ES-I3 (cell line): ENCODE measurements around the gene CENPF.
"Not testable (repeated sequence)": the region's sequence is repeated elsewhere in the genome, so short reads cannot be mapped to it uniquely, and the experiment has no call there.

Source experiments
- H3K36me3 ChIP-seq: 2 replicates; pipeline ENCODE4 v1.6.1; 2013; ENCODE audit warnings: mild to moderate bottlenecking, low read length, control low read depth, moderate library complexity; ENCODE audit not compliant: insufficient read depth
- H3K4me1 ChIP-seq: 2 replicates; pipeline ENCODE4 v1.6.1; 2013; ENCODE audit warnings: mild to moderate bottlenecking, control low read depth, low read length; ENCODE audit not compliant: insufficient read depth
- H3K9ac ChIP-seq: 2 replicates; pipeline ENCODE4 v1.6.1; 2013; ENCODE audit warnings: low read depth, mild to moderate bottlenecking, low read length, moderate library complexity
- H3K9me3 ChIP-seq: 2 replicates; pipeline ENCODE4 v1.6.1; 2013; ENCODE audit warnings: mild to moderate bottlenecking, low read length, moderate library complexity; ENCODE audit not compliant: control insufficient read depth, insufficient read depth

The CENPF gene

DNA sequence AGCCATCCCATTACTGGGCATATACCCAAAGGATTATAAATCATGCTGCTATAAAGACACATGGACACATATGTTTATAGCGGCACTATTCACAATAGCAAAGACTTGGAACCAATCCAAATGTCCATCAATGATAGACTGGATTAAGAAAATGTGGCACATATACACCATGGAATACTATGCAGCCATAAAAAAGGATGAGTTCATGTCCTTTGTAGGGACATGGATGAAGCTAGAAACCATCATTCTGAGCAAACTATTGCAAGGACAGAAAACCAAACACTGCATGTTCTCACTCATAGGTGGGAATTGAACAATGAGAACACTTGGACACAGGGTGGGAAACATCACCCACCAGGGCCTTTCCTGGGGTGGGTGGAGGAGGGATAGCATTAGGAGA is 72.5 kb downstream of the CENPF start:
- H3K4me1 ChIP-seq, H3K9ac ChIP-seq, H3K9me3 ChIP-seq, H3K36me3 ChIP-seq: not testable (repeated sequence)

DNA sequence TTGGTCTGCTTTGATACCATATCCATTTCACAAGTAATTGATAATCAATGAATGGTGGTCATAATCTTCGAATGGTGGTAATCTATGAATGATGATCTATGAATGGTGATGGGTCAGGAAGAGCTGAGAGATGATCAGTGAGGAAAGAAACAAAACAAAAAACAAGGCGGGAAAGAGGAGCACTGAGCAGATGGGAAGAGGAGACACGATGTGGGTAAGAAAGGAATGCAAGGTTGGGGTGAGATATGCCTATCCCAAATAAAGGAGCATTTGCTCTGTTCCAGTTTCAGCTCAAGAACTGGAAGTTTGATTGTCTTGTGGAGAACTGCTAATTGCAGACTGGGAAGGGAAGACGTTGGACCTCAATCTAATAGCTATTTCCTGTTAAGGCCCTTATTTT is 73.8 kb downstream of the CENPF start:
- Histone ChIP-seq H3K4me1 (no peaks in the 10 kb centered on the region), H3K36me3 (no peaks in the 10 kb centered on the region; the same call in 1 of the 2 replicates), H3K9ac (no peak overlapping the region), H3K9me3 (no peaks in the 10 kb centered on the region)

DNA sequence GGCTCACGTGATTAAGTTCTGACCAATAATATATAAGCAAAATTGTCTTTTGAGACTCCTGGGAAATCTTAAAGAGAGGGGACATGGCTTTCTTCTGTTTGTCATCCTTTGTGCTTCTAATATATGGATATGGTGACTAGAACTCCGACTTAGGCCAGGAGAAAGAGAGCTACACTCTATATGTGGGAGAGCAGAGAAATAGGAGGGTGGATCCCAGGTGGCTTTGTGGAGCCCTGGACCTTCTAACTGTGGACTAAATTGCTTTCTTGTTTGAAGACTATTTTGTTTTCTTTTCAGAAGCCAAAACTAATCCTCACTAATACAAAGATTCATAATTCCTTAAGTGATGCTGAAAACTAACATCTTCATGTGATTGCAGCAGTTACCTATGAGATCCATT is 75.0 kb downstream of the CENPF start:
- no peak overlapping the region for H3K9ac ChIP-seq
- no peaks in the 10 kb centered on the region for H3K9me3 ChIP-seq

DNA sequence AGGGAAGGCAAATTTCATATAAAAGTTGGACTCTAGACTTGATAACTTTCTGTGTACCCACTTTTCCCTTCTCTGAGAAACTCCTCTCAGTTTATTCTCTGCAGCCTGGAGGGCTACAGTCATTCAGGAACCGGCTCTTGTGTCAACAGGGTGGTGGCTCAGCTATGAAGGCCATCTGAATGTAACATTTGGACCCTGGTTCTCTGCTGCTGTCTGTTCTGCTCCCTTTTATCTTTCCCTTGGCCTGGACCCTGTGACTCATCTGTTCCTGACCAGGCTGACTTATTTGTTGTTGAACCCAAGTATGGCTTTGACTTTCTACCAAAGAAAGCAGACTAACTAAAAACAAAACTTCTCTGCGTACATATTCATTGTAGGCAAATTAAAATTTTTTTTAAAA is 75.4 kb downstream of the CENPF start:
- Histone ChIP-seq H3K36me3 (no peaks in the 10 kb centered on the region; the same call in 1 of the 2 replicates), H3K9me3 (no peaks in the 10 kb centered on the region), H3K9ac (no peak overlapping the region), H3K4me1 (0 out of 2 replicates have a peak, but pooled peaks cover under 1% of the 10 kb centered on the region)

More for the DNA sequence above, 75.0 kb downstream of the CENPF start:
- Histone ChIP-seq H3K36me3 (no peaks in the 10 kb centered on the region; the same call in 1 of the 2 replicates), H3K4me1 (no peaks in the 10 kb centered on the region)

DNA sequence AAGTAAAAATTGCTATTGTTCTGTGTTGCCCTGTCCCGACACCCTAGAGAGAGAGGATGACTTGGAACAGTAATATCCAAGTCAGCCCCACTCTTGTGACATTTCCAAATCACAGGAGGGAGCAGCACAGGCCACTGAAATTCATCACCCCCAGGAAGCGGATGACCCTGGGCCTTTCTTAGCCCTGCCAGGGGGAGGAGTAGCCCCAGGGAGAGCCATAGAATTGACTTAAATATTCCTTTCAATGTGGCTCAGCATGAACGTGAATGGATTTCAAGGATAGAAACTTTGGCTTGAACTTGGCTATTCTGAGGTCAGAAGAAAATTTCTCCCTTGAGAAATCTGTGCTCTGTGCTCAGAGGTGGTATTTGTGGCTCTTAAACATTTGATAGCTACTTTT is 80.6 kb downstream of the CENPF start:
- Histone ChIP-seq H3K4me1 (peaks cover 17% of the 10 kb centered on the region), H3K9ac (no peak overlapping the region), H3K36me3 (no peaks in the 10 kb centered on the region; the same call in 1 of the 2 replicates), H3K9me3 (no peaks in the 10 kb centered on the region)

DNA sequence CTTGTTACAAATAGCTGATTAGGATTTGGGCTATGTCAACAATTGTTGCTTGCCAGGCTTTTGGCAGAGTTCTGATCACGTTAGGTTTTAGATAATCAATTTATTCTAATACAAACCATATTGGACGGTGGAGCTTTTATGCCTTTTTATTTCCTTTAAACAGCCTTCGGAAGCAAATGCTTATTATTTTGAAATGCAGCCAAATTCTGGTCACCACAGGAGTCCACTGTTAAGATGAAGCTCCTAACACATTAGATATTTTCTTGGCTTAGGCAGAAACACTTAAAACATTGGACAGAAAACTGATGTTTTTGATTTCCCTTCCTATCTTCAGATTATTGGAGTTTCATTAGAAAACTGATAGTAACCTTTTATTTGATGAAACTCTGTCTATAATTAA is 82.9 kb downstream of the CENPF start:
- Histone ChIP-seq H3K9me3 (no peaks in the 10 kb centered on the region), H3K36me3 (no peaks in the 10 kb centered on the region), H3K9ac (no peak overlapping the region), H3K4me1 (peaks cover 17% of the 10 kb centered on the region)

DNA sequence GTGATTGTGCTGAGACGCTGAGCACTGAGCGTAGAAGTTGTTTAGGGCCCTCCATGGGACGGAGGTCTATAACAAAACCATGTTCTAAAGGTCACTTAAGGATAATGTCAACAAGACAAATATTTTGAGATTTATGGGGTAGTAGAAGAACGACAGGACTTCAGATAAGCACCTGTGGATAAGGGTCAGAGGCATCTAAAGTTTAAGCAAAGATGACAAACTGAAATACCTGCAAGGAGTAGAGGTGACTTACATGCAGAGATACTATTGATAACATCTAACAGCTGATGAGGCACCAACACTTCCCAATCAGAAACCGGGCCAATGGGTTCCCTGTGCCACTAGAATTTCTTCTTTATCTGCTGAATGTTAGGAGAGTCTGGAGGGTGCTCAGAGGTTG is 83.5 kb downstream of the CENPF start:
- Histone ChIP-seq H3K9ac (no peak overlapping the region), H3K9me3 (no peaks in the 10 kb centered on the region), H3K36me3 (no peaks in the 10 kb centered on the region), H3K4me1 (peaks cover 17% of the 10 kb centered on the region)

DNA sequence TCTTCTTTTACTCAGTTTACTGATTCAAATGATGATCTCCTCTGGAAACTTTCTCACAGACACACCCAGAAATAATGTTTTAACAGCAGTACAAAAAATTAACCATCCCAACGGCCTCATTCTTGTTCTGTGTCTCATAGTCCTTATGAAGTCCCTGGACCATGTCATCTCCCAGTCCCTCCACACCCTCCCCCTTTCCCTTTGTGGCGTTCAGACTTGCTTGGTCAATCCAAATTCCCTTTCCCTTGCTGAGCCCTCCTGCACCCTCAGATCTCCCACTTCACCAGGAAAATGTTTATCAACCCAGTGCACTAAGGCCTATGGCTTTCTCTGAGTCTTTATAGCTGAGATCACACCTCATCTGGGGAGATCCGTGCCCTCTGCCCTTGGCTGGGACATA is 85.9 kb downstream of the CENPF start:
- Histone ChIP-seq H3K4me1 (peaks cover 11% of the 10 kb centered on the region), H3K9ac (no peak overlapping the region), H3K36me3 (no peaks in the 10 kb centered on the region), H3K9me3 (no peaks in the 10 kb centered on the region)

DNA sequence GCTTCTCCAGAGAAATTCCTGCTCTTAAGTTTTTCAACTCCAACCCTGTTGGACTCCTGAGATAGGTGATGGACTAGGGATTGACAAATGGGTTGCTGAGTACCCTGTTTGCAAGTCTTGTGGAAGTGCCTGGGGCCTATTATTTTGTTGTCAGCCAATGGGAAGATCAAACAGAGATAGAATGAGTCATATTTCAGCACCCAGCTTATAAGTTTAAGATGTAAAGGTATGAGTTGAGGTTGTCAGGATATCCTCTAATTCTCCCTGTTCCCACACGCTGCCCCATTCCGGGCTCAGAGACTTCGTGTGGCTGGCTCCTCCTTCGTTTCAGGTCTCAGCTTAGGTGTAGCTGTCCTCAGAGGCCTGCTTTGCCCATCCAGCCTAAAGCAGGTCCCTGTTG is 91.8 kb downstream of the CENPF start:
- Histone ChIP-seq H3K9ac (no peak overlapping the region), H3K4me1 (no peaks in the 10 kb centered on the region), H3K36me3 (no peaks in the 10 kb centered on the region), H3K9me3 (no peaks in the 10 kb centered on the region; the same call in 1 of the 2 replicates)

DNA sequence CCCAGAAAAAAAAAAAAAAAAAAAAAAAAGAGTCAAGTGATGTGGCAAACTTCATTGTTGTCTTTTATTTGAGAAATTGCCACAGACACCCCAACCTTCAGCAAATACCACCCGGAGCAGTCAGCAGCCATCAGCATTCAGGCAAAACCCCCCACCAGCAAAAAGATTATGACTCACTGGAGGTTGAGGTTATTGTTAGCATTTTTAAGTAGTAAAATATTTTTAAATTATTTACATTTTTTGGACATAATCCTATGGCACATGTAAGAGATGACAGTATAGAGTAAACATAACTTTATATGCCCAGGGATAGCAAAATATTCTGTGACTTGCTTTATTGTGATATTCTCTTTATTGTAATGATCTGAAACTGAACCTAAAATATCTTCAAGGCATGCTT is 95.6 kb downstream of the CENPF start:
- H3K4me1 ChIP-seq: no peaks in the 10 kb centered on the region
- no peaks in the 10 kb centered on the region; the same call in 1 of the 2 replicates for H3K9me3 ChIP-seq
- H3K9ac ChIP-seq: no peak overlapping the region
- H3K36me3 ChIP-seq: no peaks in the 10 kb centered on the region

DNA sequence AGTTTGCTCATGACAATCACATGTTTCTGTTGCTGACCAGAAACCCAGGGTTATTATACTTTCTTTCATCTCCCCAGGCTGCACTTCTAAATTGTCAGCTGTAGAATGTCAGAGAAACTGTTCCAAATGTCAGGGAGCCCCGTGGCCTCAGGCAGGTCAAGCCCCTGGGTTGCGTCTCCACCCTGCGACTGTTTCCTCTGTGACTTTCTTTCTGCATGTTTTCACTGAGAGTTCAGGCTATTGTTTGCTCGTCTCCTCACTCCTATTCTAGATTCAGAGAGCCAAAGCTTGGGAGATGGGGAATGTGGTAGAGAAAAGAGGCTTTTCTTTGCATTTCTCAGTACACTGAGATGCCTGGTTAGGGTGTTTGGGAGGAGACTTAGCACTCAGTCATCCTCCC is 97.4 kb downstream of the CENPF start:
- Histone ChIP-seq H3K36me3 (no peaks in the 10 kb centered on the region), H3K9me3 (no peaks in the 10 kb centered on the region; the same call in 1 of the 2 replicates)

DNA sequence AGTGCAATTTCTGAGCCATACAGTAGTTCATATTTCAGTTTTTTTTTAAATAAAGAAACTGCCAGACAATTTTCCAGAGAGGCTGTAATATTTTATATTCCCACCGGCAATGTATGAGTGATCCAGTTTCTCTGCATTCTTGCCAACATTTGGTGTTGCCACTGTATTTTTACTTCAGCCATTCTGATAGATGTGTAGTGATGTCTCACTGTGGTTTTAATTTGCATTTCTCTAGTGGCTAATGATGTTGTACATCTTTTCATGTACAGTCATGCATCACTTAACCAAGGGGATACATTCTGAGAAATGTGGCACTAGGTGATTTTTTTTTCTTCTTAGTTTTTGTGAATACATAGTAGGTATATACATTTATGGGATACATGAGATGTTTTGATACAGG is 99.6 kb downstream of the CENPF start:
- no peaks in the 10 kb centered on the region for H3K36me3 ChIP-seq
- H3K9ac ChIP-seq: no peak overlapping the region
- no peaks in the 10 kb centered on the region for H3K4me1 ChIP-seq
- no peaks in the 10 kb centered on the region for H3K9me3 ChIP-seq

More for the DNA sequence above, 97.4 kb downstream of the CENPF start:
- Histone ChIP-seq H3K9ac (no peak overlapping the region), H3K4me1 (no peaks in the 10 kb centered on the region)

DNA sequence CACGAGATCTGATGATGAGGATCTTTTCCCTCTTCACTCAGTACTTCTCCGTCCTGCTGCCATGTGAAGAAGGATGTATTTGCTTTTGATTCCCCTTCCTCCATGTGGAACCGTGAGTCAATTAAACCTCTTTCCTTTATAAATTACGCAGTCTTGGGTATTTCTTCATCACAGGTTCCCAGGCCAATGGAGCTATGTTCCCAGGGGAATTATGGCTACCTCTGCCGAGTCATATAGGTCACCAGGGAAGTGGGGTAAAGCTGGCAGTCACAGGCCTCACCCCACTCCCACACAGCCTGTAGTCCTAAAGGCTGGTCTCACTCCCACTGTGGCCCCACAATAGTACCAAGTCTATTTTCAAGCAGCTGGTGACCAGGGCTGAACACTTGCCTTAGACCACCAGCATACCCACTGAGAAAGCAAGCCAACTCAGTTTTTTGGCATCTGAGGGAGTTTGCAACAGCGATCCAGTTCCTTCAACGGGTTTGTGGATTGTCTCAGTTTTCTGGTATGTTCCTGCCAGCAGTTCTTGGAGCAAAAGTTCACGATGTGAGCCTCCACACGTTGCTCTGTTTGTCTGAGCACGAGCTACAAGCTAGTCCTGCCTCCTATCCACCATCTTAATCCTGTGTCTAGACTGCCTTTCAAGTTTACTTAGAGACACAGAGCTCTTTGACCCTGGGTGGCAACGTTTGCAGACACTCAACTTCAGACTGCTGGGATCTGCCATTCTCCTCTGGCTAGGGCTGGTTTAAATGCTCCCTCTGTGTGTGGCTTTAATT is 104.5 kb downstream of the CENPF start:
- Histone ChIP-seq H3K36me3 (no peaks in the 10 kb centered on the region), H3K9me3 (no peaks in the 10 kb centered on the region), H3K4me1 (no peaks in the 10 kb centered on the region), H3K9ac (no peak overlapping the region)

DNA sequence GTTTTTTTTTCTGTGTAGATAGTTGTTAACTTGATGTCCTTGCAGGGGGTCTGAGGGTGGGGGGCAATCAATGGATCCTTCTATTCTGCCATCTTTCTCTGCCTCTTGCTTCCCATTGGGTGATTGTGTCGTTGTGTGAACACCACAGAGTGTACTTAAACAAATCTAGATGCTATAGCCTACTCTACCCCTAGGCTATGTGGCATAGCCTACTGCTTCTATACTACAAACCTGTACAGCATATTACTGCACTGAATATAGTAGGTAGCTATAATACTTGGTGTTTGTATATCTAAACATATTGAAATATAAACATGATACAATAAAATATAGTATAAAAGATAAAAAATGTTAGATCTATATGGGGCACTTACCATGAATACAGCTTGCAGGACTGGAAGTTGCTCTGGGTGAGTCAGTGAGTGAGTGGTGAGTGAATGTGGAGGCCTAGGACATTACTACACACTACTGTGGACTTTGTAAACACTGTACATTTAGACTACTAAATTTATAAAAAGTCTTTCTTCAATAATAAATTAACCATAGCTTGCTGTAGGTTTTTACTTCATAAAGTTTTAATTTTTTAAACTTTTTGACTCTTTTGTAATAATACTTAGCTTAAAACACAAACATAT is 105.4 kb downstream of the CENPF start:
- H3K9me3 ChIP-seq: no peaks in the 10 kb centered on the region
- H3K36me3 ChIP-seq: no peaks in the 10 kb centered on the region
- H3K9ac ChIP-seq: no peak overlapping the region
- no peaks in the 10 kb centered on the region for H3K4me1 ChIP-seq

DNA sequence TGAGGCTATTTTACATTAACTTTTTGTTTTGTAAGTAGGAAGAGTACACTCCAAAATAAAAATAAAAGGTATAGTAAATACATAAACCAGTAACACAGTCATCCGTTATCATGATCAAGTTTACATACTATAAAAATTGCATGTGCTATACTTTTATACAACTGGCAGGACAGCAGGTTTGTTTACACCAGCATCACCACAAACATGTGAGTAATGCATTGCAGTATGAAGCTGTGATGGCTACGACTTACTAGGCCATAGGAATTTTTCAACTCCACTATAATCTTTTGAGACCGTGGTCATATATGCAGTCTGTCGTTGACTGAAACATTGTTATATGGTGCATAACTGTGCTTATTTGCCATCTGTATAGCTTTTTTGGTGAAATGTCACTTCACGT is 106.2 kb downstream of the CENPF start:
- Histone ChIP-seq H3K4me1 (no peaks in the 10 kb centered on the region), H3K9me3 (no peaks in the 10 kb centered on the region), H3K36me3 (no peaks in the 10 kb centered on the region), H3K9ac (no peak overlapping the region)
